Trophoblast cell (in vitro differentiated cells and primary cell): ENCODE measurements around the gene KIF5C.

Experiments used
- DNase-seq, 2 donors: peaks; one replicate each; pipeline ENCODE4 v3.0.0-alpha.2; 2016
- H2AFZ ChIP-seq: 2 replicates; pipeline ENCODE4 v1.6.1; 2013; ENCODE audit warnings: low read length, moderate library complexity, mild to moderate bottlenecking; ENCODE audit not compliant: insufficient read depth, poor library complexity
- H2AK5ac ChIP-seq: 2 replicates; pipeline ENCODE4 v1.6.1; 2013; ENCODE audit warnings: mild to moderate bottlenecking, low read length
- H2BK120ac ChIP-seq: 2 replicates; pipeline ENCODE4 v1.6.1; 2013; ENCODE audit warnings: low read length, mild to moderate bottlenecking, moderate library complexity; ENCODE audit not compliant: insufficient read depth, poor library complexity
- H2BK12ac ChIP-seq: 2 replicates; pipeline ENCODE4 v1.6.1; 2013; ENCODE audit warnings: mild to moderate bottlenecking, low read length, moderate library complexity
- H2BK5ac ChIP-seq: 2 replicates; pipeline ENCODE4 v1.6.1; 2013; ENCODE audit warnings: low read length, low read depth, moderate library complexity, mild to moderate bottlenecking; ENCODE audit not compliant: poor library complexity
- H3K14ac ChIP-seq: 2 replicates; pipeline ENCODE4 v1.6.1; 2013; ENCODE audit warnings: mild to moderate bottlenecking, low read length
- H3K18ac ChIP-seq: 2 replicates; pipeline ENCODE4 v1.6.1; 2013; ENCODE audit warnings: mild to moderate bottlenecking, low read length
- H3K23ac ChIP-seq: 2 replicates; pipeline ENCODE4 v1.6.1; 2013; ENCODE audit warnings: low read length
- H3K27ac ChIP-seq: 2 replicates; pipeline ENCODE4 v1.5.1; 2013; ENCODE audit warnings: low read depth, mild to moderate bottlenecking, inconsistent platforms, low read length, moderate library complexity
- H3K27me3 ChIP-seq: 2 replicates; pipeline ENCODE4 v1.6.1; 2013; ENCODE audit warnings: inconsistent platforms, mild to moderate bottlenecking, low read length, moderate library complexity; ENCODE audit not compliant: insufficient read depth
- H3K36me3 ChIP-seq, 2 experiments: 1 replicate in 1 of 2; 2 replicates in 1 of 2; pipeline ENCODE4 v1.6.1; 2013; ENCODE audit warnings: low read length in 2 of 2, mild to moderate bottlenecking in 2 of 2, moderate library complexity in 1 of 2; ENCODE audit not compliant: insufficient read depth in 2 of 2, control insufficient read depth in 1 of 2
- H3K4ac ChIP-seq: 2 replicates; pipeline ENCODE4 v1.6.1; 2013; ENCODE audit warnings: low read depth, mild to moderate bottlenecking, low read length, moderate library complexity
- H3K4me1 ChIP-seq, 2 experiments: 1 replicate in 1 of 2; 2 replicates in 1 of 2; pipeline ENCODE4 v1.6.1; 2013; ENCODE audit warnings: low read length in 2 of 2, mild to moderate bottlenecking in 2 of 2, moderate library complexity in 1 of 2; ENCODE audit not compliant: insufficient read depth in 2 of 2, control insufficient read depth in 1 of 2
- H3K4me2 ChIP-seq: 2 replicates; pipeline ENCODE4 v1.6.1; 2013; ENCODE audit warnings: inconsistent platforms, mild to moderate bottlenecking, low read length, moderate library complexity
- H3K4me3 ChIP-seq: 2 replicates; pipeline ENCODE4 v1.5.1; 2013; ENCODE audit warnings: mild to moderate bottlenecking, low read depth, low read length, inconsistent platforms
- H3K79me1 ChIP-seq: one replicate; pipeline ENCODE4 v1.6.1; 2013; ENCODE audit warnings: low read length
- H3K79me2 ChIP-seq: 2 replicates; pipeline ENCODE4 v1.6.1; 2013; ENCODE audit warnings: low read length, mild to moderate bottlenecking; ENCODE audit not compliant: control insufficient read depth, insufficient read depth, poor library complexity
- H3K9ac ChIP-seq: 2 replicates; pipeline ENCODE4 v1.6.1; 2013; ENCODE audit warnings: mild to moderate bottlenecking, low read length
- H3K9me3 ChIP-seq: 2 replicates; pipeline ENCODE4 v1.6.1; 2013; ENCODE audit warnings: low read depth, mild to moderate bottlenecking, control low read depth, inconsistent platforms, low read length; ENCODE audit not compliant: insufficient read depth
- H4K12ac ChIP-seq: 2 replicates; pipeline ENCODE4 v1.6.1; 2013; ENCODE audit warnings: low read depth, mild to moderate bottlenecking, low read length, moderate library complexity
- H4K8ac ChIP-seq: 2 replicates; pipeline ENCODE4 v1.6.1; 2013; ENCODE audit warnings: low read depth, mild to moderate bottlenecking, low read length, moderate library complexity
- H4K91ac ChIP-seq: one replicate; pipeline ENCODE4 v1.6.1; 2013; ENCODE audit warnings: low read depth, mild to moderate bottlenecking, low read length, moderate library complexity
- WGBS: extraction: QIAGEN DNeasy Blood & Tissue Kit; methylation state at CpG from one replicate; pipeline ENCODE4 v1.1.7; 2013; ENCODE audit warnings: missing lambda C conversion rate; ENCODE audit not compliant: insufficient read length, insufficient coverage; ENCODE audit errors: extremely low coverage; 5-methylcytosine and 5-hydroxymethylcytosine counted together

Gene KIF5C

DNA sequence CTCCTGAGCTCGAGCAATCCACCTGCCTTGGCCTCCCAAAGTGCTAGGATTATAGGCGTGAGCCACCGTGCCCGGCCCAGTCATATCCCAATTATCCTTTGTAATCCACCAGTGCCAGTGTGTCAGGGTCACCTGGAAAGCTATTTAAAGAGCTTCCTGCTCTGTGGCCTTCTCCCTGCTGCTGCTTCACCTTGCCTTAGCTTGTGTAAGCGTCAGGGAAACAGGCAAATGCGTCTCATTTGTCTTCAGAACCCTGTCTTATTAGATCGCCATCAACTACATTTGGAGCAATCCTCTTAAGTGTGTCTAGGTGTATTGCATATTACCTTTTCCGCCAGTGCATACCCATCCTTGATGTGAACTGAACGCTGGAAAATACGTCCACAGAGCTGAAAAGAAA, 10.2 kb downstream of the KIF5C start:
- Histone ChIP-seq H2BK5ac (no peak overlapping the region), H3K4me3 (no peak overlapping the region), H3K23ac (no peak overlapping the region), H3K9ac (no peak overlapping the region), H3K4me1 (peaks cover 7 to 8% of the 10 kb centered on the region in 2 experiments), H3K4me2 (no peak overlapping the region), H4K8ac (no peak overlapping the region), H3K18ac (no peak overlapping the region), H3K9me3 (peaks cover 1% of the 10 kb centered on the region), H2BK12ac (no peak overlapping the region), H3K36me3 (no peaks in the 10 kb centered on the region), H3K79me2 (no peaks in the 10 kb centered on the region), H2BK120ac (no peak overlapping the region), H3K79me1 (no peaks in the 10 kb centered on the region), H4K12ac (no peak overlapping the region), H4K91ac (no peak overlapping the region), H3K14ac (no peak overlapping the region), H3K4ac (no peak overlapping the region), H2AFZ (no peak overlapping the region), H3K27ac (no peak overlapping the region), H3K27me3 (peaks cover 8% of the 10 kb centered on the region), H2AK5ac (no peak overlapping the region)
- WGBS: no CpG with 5 or more reads among the region's 10 CpGs
- DNase-seq: no peak

DNA sequence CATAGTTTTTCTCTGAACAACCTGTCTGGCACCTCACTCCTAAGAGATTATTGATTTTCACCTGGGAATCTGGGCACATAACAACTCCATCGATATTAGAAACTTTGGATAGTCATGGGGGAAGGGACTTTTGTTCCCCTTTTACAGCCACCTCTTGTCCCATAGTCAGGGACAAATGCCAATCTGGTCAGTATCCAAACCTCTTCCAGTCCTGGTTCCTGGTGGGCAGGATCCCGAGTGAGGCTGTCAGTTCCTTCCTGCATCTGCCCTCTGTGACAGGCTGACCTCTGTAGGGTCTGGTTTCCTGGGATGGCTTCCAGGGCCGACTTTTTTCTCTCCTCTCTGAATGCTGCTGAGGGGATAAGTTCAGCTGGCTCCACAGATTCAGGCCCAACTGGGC, 11.0 kb downstream of the KIF5C start:
- Histone ChIP-seq H4K91ac (no peak overlapping the region), H3K27ac (no peak overlapping the region), H2AFZ (no peak overlapping the region), H3K79me2 (no peaks in the 10 kb centered on the region), H3K14ac (no peak overlapping the region), H3K18ac (no peak overlapping the region), H3K4me3 (no peak overlapping the region), H2BK5ac (no peak overlapping the region), H2BK120ac (no peak overlapping the region), H2BK12ac (no peak overlapping the region), H3K4ac (no peak overlapping the region), H3K79me1 (no peaks in the 10 kb centered on the region), H3K36me3 (no peaks in the 10 kb centered on the region), H3K9me3 (no peaks in the 10 kb centered on the region), H3K23ac (no peak overlapping the region), H3K4me1 (peaks cover 7 to 8% of the 10 kb centered on the region in 2 experiments), H4K12ac (no peak overlapping the region), H3K9ac (no peak overlapping the region), H4K8ac (no peak overlapping the region), H2AK5ac (no peak overlapping the region), H3K27me3 (peaks cover 8% of the 10 kb centered on the region), H3K4me2 (no peak overlapping the region)
- WGBS: no CpG with 5 or more reads among the region's 3 CpGs
- DNase-seq: no peak

DNA sequence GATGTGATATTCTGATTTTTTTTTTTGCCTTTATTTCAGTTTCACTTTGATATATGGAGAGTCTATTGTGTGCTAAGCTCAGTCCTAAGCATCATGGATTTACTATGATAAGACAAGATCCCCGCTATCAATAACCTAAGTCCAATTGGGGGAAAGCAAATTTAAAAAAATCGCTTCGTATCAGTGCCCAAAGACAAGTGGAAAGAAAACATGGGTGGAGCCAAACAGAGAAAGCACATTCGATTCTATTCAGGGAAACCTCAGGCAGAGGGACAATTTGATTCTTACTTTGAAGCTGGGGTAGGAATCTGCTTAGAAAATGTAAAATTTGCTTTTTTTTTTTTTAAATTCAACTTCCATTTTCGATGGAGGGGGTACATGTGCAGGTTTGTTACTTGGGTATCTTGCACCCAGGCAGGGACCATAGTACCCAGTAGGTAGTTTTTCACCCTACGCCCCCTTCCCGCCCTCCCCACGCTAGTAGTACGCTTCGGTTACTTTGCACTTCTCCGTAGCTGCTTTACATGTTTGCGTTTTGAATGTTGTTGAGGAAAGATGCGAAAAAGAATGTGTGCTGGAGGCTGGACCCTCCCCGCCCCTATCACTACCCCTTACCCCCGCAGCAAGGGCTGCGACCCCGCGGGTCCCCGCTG, 12.4 kb downstream of the KIF5C start:
- H3K79me1 ChIP-seq: no peaks in the 10 kb centered on the region
- no peak overlapping the region for H4K12ac ChIP-seq
- H3K18ac ChIP-seq: no peak overlapping the region
- no peak overlapping the region for H4K91ac ChIP-seq
- no peak overlapping the region for H3K9ac ChIP-seq
- H3K14ac ChIP-seq: no peak overlapping the region
- no peak overlapping the region for H2AK5ac ChIP-seq
- H4K8ac ChIP-seq: no peak overlapping the region
- no peak overlapping the region for H2AFZ ChIP-seq
- no peaks in the 10 kb centered on the region for H3K9me3 ChIP-seq
- H2BK120ac ChIP-seq: no peak overlapping the region
- H3K4me2 ChIP-seq: peak overlapping the region; percentile 64
- no peak for DNase-seq
- WGBS: no CpG with 5 or more reads among the region's 19 CpGs
- no peak overlapping the region for H3K23ac ChIP-seq
- H3K4me1 ChIP-seq: peaks cover 7 to 8% of the 10 kb centered on the region in 2 experiments
- H3K27me3 ChIP-seq: peaks cover 9% of the 10 kb centered on the region
- no peaks in the 10 kb centered on the region for H3K36me3 ChIP-seq
- no peak overlapping the region for H3K27ac ChIP-seq
- H2BK5ac ChIP-seq: no peak overlapping the region
- H3K4ac ChIP-seq: no peak overlapping the region
- H3K79me2 ChIP-seq: no peaks in the 10 kb centered on the region
- H3K4me3 ChIP-seq: no peak overlapping the region
- H2BK12ac ChIP-seq: no peak overlapping the region

DNA sequence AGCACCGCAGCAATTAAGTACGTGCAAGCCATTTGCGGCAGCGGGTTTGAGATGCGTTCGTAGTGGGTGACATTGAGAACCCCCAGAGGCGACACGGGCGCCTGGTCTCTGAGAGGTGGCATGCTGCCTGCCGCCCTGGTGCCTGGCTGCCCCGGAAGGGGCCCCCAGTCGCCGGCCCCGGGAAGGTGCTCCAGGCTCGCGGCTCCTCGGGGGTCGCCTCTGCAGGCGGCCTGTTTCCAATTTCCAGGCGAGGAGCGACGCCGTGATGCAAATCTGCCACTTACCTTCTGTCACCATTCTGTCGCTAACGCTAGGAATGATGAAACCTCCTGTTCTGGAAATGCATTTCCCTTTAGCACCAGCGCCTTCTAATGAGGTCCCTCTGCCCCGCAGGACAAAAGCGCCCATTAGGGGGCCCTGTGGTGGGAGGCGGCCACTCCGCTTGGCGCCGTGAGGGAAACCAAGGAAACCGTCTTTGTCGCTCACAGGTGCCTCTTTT, 13.0 kb downstream of the KIF5C start:
- Histone ChIP-seq H3K79me1 (no peaks in the 10 kb centered on the region), H3K4me3 (no peak overlapping the region), H3K27me3 (peaks cover 9% of the 10 kb centered on the region), H3K4me1 (peaks cover 7 to 8% of the 10 kb centered on the region in 2 experiments), H4K8ac (no peak overlapping the region), H2BK12ac (no peak overlapping the region), H3K27ac (no peak overlapping the region), H2BK5ac (no peak overlapping the region), H4K12ac (no peak overlapping the region), H3K9ac (no peak overlapping the region), H3K18ac (no peak overlapping the region), H3K9me3 (no peaks in the 10 kb centered on the region), H3K23ac (no peak overlapping the region), H3K14ac (no peak overlapping the region), H3K4me2 (peak overlapping the region; percentile 64), H2BK120ac (no peak overlapping the region), H3K79me2 (no peaks in the 10 kb centered on the region), H3K4ac (no peak overlapping the region), H2AK5ac (no peak overlapping the region), H4K91ac (no peak overlapping the region), H3K36me3 (no peaks in the 10 kb centered on the region), H2AFZ (no peak overlapping the region)
- no peak for DNase-seq
- no CpG with 5 or more reads among the region's 34 CpGs for WGBS
